ENCODE measurements around the gene DLG2.

DNA sequence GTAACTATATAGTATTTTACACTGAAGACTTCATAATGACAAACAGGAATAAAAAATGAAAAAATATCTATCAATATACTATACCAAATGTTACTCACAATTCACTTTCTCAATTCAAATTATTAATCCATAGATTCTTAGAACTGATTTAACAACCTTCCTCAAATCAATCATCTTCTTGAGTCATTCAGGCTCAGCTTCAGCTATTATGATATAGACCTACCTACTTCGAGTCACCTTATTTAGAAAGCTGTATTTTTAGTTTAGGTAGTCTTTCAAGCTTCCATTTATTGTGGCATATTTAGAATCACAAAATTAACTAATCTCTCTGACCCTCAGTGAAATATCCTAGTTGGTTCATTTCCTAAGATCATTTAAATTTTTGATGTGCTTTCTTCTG is 29.6 kb upstream of the DLG2 start:
- TF ChIP-seq, protein P1, sequence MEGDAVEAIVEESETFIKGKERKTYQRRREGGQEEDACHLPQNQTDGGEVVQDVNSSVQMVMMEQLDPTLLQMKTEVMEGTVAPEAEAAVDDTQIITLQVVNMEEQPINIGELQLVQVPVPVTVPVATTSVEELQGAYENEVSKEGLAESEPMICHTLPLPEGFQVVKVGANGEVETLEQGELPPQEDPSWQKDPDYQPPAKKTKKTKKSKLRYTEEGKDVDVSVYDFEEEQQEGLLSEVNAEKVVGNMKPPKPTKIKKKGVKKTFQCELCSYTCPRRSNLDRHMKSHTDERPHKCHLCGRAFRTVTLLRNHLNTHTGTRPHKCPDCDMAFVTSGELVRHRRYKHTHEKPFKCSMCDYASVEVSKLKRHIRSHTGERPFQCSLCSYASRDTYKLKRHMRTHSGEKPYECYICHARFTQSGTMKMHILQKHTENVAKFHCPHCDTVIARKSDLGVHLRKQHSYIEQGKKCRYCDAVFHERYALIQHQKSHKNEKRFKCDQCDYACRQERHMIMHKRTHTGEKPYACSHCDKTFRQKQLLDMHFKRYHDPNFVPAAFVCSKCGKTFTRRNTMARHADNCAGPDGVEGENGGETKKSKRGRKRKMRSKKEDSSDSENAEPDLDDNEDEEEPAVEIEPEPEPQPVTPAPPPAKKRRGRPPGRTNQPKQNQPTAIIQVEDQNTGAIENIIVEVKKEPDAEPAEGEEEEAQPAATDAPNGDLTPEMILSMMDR (IDR thresholded peaks at IDR 0.05): no peak
- TF ChIP-seq POLR2A (IDR thresholded peaks at IDR 0.05): no peak

Data from uterus (tissue), 2 donors.